KMS-11 (cell line): Measurements from ENCODE around the gene CAMK1G.

ENCODE experiments used
- H2AFZ ChIP-seq: fragments of 200-600 bp; sonication (generic); 2 replicates; pipeline ENCODE4 v1.6.1; 2016; ENCODE audit warnings: antibody characterized with exemption, mixed run types, low read depth
- H3K27ac ChIP-seq: fragments of 200-600 bp; sonication (generic); 2 replicates; pipeline ENCODE4 v1.6.1; 2016; ENCODE audit warnings: mild to moderate bottlenecking, mixed run types
- H3K27me3 ChIP-seq: fragments of 200-600 bp; sonication (generic); 2 replicates; pipeline ENCODE4 v1.6.1; 2017; ENCODE audit warnings: mild to moderate bottlenecking, low read depth, mixed run types, moderate library complexity; ENCODE audit not compliant: insufficient read depth
- H3K36me3 ChIP-seq: fragments of 200-600 bp; sonication (generic); 2 replicates; pipeline ENCODE4 v1.6.1; 2017; ENCODE audit warnings: mild to moderate bottlenecking, mixed run types; ENCODE audit not compliant: insufficient read depth
- H3K4me1 ChIP-seq: fragments of 200-600 bp; sonication (generic); 2 replicates; pipeline ENCODE4 v1.6.1; 2016; ENCODE audit warnings: mild to moderate bottlenecking, low read depth, mixed run types; ENCODE audit not compliant: poor library complexity, severe bottlenecking
- H3K4me2 ChIP-seq: fragments of 200-600 bp; sonication (generic); 2 replicates; pipeline ENCODE4 v1.7.0; 2016; ENCODE audit warnings: mild to moderate bottlenecking, mixed run types
- H3K4me3 ChIP-seq: fragments of 200-600 bp; sonication (generic); IDR thresholded peaks from 2 replicates; pipeline ENCODE4 v1.6.1; 2017; ENCODE audit warnings: low read depth, low read length, mixed read lengths; ENCODE audit not compliant: insufficient read depth
- H3K79me2 ChIP-seq: fragments of 200-600 bp; sonication (generic); 2 replicates; pipeline ENCODE4 v1.6.1; 2016; ENCODE audit warnings: low read depth, mixed run types; ENCODE audit not compliant: insufficient read depth
- H3K9ac ChIP-seq: fragments of 200-600 bp; sonication (generic); 2 replicates; pipeline ENCODE4 v1.6.1; 2016; ENCODE audit warnings: mild to moderate bottlenecking, mixed run types
- H4K20me1 ChIP-seq: fragments of 200-600 bp; sonication (generic); 2 replicates; pipeline ENCODE4 v1.6.1; 2016; ENCODE audit warnings: mild to moderate bottlenecking, mixed run types; ENCODE audit not compliant: insufficient read depth
- TF ChIP-seq, protein P1 (sequence below): fragments of 200-600 bp; sonication (generic); conservative IDR thresholded peaks from 2 replicates; pipeline ENCODE4 v1.6.1; 2017; ENCODE audit warnings: low read depth, mild to moderate bottlenecking, antibody characterized with exemption, low read length, moderate library complexity, mixed read lengths

Gene CAMK1G

DNA sequence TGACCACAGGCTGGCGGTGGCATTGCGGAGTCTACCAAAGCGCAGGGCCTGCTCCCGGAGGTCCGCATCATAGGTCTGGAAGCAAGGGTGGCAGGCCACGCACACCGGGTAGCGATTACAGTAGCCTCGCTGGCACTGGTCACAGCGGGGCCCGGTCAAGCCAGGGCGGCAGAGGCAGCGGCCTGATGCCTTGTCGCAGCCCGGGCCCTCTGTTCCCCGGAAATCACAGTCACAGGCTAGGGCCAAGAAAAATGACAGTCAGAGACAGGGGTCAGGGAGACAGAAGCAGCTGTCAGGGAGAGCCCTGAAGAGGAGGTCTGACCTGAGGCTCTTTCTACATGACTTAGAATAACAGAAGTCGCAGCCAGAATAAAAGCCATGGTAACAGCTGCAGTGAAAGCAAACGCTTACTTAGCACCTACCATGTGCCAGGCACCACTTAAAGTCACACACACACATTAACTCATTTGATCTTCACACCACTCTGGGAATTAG is 42.3 kb downstream of the CAMK1G start:
- H3K27ac ChIP-seq: no peak overlapping the region
- no peak overlapping the region for H2AFZ ChIP-seq
- H3K4me3 ChIP-seq: no peak overlapping the region
- H4K20me1 ChIP-seq: no peaks in the 10 kb centered on the region
- H3K27me3 ChIP-seq: no peaks in the 10 kb centered on the region
- no peaks in the 10 kb centered on the region for H3K36me3 ChIP-seq
- H3K79me2 ChIP-seq: no peaks in the 10 kb centered on the region
- no peaks in the 10 kb centered on the region for H3K4me1 ChIP-seq
- no peak overlapping the region for H3K9ac ChIP-seq
- TF ChIP-seq, protein P1, sequence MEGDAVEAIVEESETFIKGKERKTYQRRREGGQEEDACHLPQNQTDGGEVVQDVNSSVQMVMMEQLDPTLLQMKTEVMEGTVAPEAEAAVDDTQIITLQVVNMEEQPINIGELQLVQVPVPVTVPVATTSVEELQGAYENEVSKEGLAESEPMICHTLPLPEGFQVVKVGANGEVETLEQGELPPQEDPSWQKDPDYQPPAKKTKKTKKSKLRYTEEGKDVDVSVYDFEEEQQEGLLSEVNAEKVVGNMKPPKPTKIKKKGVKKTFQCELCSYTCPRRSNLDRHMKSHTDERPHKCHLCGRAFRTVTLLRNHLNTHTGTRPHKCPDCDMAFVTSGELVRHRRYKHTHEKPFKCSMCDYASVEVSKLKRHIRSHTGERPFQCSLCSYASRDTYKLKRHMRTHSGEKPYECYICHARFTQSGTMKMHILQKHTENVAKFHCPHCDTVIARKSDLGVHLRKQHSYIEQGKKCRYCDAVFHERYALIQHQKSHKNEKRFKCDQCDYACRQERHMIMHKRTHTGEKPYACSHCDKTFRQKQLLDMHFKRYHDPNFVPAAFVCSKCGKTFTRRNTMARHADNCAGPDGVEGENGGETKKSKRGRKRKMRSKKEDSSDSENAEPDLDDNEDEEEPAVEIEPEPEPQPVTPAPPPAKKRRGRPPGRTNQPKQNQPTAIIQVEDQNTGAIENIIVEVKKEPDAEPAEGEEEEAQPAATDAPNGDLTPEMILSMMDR: no peak
- H3K4me2 ChIP-seq: no peak overlapping the region

DNA sequence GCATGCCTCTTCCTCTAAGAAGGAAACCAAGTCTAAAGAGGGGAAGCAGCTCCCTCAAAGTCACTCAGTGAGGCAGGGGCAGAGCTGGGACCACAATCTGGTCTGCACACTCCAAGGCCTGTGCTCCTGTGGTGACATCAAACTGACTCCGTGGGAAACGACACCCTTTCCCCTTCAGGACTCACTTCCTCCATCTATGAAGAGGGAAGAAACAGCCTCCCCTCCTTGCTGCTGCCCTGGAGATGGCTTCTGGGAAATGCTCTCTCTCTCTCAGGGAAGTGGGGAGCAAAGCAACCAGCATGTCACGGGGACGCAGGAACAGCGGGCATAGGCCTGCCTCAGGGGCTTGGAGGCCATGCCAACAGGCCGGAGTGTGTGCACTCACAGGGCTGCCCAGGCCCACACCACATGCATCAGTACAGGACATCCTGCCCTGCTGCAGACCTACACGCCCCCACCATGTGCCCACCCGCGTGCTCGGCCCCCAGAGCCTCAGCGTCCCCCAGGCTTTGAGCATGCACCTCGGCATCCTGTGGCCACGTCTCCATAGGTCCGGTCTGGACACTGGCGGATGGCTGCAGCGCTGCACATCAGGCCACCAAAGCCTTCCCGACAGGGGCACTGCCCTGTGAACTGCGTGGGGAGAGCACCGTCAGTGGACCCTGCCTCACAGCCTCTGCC is 43.0 kb downstream of the CAMK1G start:
- TF ChIP-seq, protein P1: no peak
- no peak overlapping the region for H3K27ac ChIP-seq
- H3K4me1 ChIP-seq: no peaks in the 10 kb centered on the region
- H3K9ac ChIP-seq: no peak overlapping the region
- no peak overlapping the region for H3K4me3 ChIP-seq
- no peaks in the 10 kb centered on the region for H3K36me3 ChIP-seq
- H3K4me2 ChIP-seq: no peak overlapping the region
- no peaks in the 10 kb centered on the region for H4K20me1 ChIP-seq
- no peak overlapping the region for H2AFZ ChIP-seq
- H3K79me2 ChIP-seq: no peaks in the 10 kb centered on the region
- no peaks in the 10 kb centered on the region for H3K27me3 ChIP-seq

DNA sequence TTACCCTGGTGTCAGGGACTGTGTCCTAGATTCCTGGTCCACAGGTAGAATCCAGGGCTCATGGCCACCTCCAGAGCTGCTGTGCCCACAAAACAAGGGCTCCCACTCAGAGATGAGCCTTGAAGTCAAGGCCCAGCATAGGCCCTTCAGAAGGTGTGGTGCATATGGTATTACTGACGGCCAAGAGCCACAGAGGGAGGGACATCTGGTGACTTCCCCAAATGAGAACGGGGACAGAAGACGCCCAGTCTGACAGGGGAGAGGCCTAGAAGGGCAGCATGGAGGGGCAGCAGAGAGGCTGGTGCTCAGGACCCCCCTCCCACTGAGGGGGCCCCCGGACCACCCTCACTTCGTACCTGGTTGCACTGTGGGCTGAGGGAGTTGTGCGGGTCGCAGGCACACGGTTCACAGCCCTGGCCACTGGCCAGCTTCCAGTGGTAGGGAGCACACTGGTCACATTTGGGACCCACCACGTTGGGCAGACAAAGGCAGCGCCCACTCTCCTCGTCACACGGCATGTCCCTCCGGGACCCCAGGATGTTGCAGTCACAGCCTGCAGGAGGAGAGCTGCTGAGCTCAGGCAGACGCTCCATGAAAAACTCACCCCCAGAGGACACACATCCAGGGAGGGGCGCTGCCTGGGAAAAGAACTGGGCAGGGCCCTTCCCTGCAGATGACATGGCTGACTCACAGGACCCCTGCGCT is 43.7 kb downstream of the CAMK1G start:
- H3K4me2 ChIP-seq: no peak overlapping the region
- H3K27ac ChIP-seq: no peak overlapping the region
- H2AFZ ChIP-seq: peak overlapping the region; percentile 46; the same call in 1 of the 2 replicates
- no peak overlapping the region for H3K4me3 ChIP-seq
- no peaks in the 10 kb centered on the region for H3K4me1 ChIP-seq
- H4K20me1 ChIP-seq: no peaks in the 10 kb centered on the region
- no peaks in the 10 kb centered on the region for H3K36me3 ChIP-seq
- H3K9ac ChIP-seq: no peak overlapping the region
- H3K27me3 ChIP-seq: no peaks in the 10 kb centered on the region
- no peaks in the 10 kb centered on the region for H3K79me2 ChIP-seq
- TF ChIP-seq, protein P1: no peak

DNA sequence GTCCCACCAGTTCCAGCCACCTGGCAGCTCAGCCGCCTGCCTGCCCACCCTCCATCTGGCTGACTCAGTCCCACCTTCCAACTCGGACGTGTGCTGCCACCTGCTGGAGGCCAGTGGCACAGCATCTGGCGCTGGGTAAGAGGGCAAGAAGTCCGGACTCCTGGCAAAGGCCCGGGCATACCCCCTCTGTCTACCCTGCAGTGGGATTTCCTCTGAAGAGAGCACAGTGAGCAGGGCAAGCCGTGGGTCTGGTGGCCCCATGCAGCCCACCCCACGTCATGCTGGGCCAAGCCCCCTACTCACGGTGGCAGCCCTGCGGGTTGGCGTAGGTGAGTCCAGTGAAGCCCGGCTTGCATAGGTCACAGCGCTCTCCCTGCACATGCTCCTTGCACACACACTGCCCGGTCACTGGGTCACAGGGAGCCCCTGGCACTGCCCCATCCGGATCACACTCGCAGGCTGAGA is 44.2 kb downstream of the CAMK1G start:
- no peaks in the 10 kb centered on the region for H3K4me1 ChIP-seq
- no peaks in the 10 kb centered on the region for H3K27me3 ChIP-seq
- H3K9ac ChIP-seq: no peak overlapping the region
- H3K4me2 ChIP-seq: no peak overlapping the region
- H3K27ac ChIP-seq: no peak overlapping the region
- no peaks in the 10 kb centered on the region for H3K36me3 ChIP-seq
- TF ChIP-seq, protein P1: peak; percentile 99
- H3K4me3 ChIP-seq: no peak overlapping the region
- H3K79me2 ChIP-seq: no peaks in the 10 kb centered on the region
- peak overlapping the region; percentile 46; the same call in 1 of the 2 replicates for H2AFZ ChIP-seq
- H4K20me1 ChIP-seq: no peaks in the 10 kb centered on the region
